CD8-positive, alpha-beta memory T cell (primary cell): ENCODE data around the gene TRIM24. TPM values are rescaled to one million over a fixed set of nuclear protein-coding genes. Genes with fewer than 3 reads are reported as not detected.

Experiments used
- CTCF ChIA-PET: fragments of 350-600 bp; sonication (Branson Sonifier 250); formaldehyde crosslinking; loops from one replicate; lab custom pipeline; 2021; ENCODE audit warnings: antibody characterized with exemption; lab: Charles Lee
- POLR2A ChIA-PET: fragments of 350-600 bp; sonication (Branson Sonifier 250); formaldehyde crosslinking; loops from one replicate; lab custom pipeline; 2021; ENCODE audit warnings: antibody characterized with exemption; lab: Charles Lee
- DNase-seq, 5 donors: peaks; one replicate each; pipeline versions ENCODE4 v3.0.0 to v3.0.0-alpha.2; 2020 to 2022; ENCODE audit warnings: mixed read lengths in 1 of 5
- H3K27ac ChIP-seq: one replicate; pipeline ENCODE4 v1.7.0; 2013; ENCODE audit warnings: low read depth, mild to moderate bottlenecking, low read length, moderate library complexity
- H3K27me3 ChIP-seq: 2 replicates; pipeline ENCODE4 v1.7.0; 2013; ENCODE audit warnings: low read length, mild to moderate bottlenecking; ENCODE audit not compliant: insufficient read depth, poor library complexity, severe bottlenecking
- H3K36me3 ChIP-seq: 2 replicates; pipeline ENCODE4 v1.7.0; 2013; ENCODE audit warnings: mild to moderate bottlenecking, low read length, moderate library complexity; ENCODE audit not compliant: insufficient read depth
- H3K4me1 ChIP-seq: 2 replicates; pipeline ENCODE4 v1.7.0; 2013; ENCODE audit warnings: mild to moderate bottlenecking, low read length, moderate library complexity; ENCODE audit not compliant: insufficient read depth
- H3K4me3 ChIP-seq: 2 replicates; pipeline ENCODE4 v1.7.0; 2013; ENCODE audit warnings: mild to moderate bottlenecking, low read length
- H3K9me3 ChIP-seq: 2 replicates; pipeline ENCODE4 v1.7.0; 2013; ENCODE audit warnings: mild to moderate bottlenecking, low read length
- H3K27ac Mint-ChIP-seq, 8 donors: one replicate each; pipeline ENCODE4 v1.8.0; 2020 to 2021; ENCODE audit warnings: mixed read lengths in 8 of 8, mild to moderate bottlenecking in 6 of 8, inconsistent platforms in 3 of 8, moderate library complexity in 3 of 8
- H3K27me3 Mint-ChIP-seq, 2 donors: one replicate each; pipeline ENCODE4 v1.8.0; 2020 to 2021; ENCODE audit warnings: mixed read lengths in 2 of 2, mild to moderate bottlenecking in 1 of 2, moderate library complexity in 1 of 2
- H3K36me3 Mint-ChIP-seq, 3 donors: one replicate each; pipeline ENCODE4 v1.8.0; 2020 to 2021; ENCODE audit warnings: mixed read lengths in 3 of 3, inconsistent platforms in 1 of 3, mild to moderate bottlenecking in 1 of 3
- H3K4me1 Mint-ChIP-seq, 3 donors: one replicate each; pipeline ENCODE4 v1.8.0; 2020 to 2021; ENCODE audit warnings: mixed read lengths in 3 of 3, inconsistent platforms in 1 of 3, mild to moderate bottlenecking in 1 of 3
- H3K4me3 Mint-ChIP-seq, 7 donors: one replicate each; pipeline ENCODE4 v1.8.0; 2020 to 2021; ENCODE audit warnings: mixed read lengths in 7 of 7, mild to moderate bottlenecking in 6 of 7, moderate library complexity in 4 of 7, inconsistent platforms in 2 of 7
- H3K9me3 Mint-ChIP-seq, 5 donors: one replicate each; pipeline ENCODE4 v1.8.0; 2020 to 2022; ENCODE audit warnings: mixed read lengths in 5 of 5, mild to moderate bottlenecking in 3 of 5, moderate library complexity in 2 of 5, inconsistent platforms in 1 of 5
- polyA plus RNA-seq: library from polyadenylated mRNA; unstranded; fragments of 300-500 nt; fragmentation: Illumina TruSeq; gene quantifications from one replicate; pipeline ENCODE4 v1.2.3, GENCODE V29; 2021
- total RNA-seq, 2 experiments: library from RNA; stranded (reverse); gene quantifications; one replicate each; pipeline ENCODE4 v1.2.3, GENCODE V29; 2021

Gene TRIM24
- total and polyA plus RNA-seq, 3 experiments from 2014 or later, result 8.4 to 16.3 (median 15.2) TPM

DNA sequence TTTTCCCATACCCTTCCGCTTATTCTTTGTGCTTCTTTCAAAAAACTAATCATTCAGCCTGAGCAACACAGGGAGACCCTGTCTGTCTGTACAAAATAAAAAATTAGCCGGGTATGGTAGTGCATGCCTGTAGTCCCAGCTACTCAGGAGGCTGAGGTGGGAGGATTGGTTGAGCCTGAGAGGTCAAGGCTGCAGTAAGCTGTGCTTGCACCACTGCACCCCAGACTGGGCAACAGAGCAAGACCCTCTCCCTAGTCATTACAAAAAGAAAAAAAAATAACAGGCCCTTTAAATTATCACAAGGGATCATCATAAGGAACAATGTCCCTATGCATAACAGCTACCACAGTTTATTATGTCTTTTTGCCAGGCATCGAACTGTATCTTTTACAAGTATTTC is 119.6 kb downstream of the TRIM24 start:
- H3K36me3 ChIP-seq, result peaks cover 25% of the 10 kb centered on the region

GRCh38 chr7:138581065-138581464 is 121.0 kb downstream of the TRIM24 start:
- H3K27ac Mint-ChIP-seq, result no peak overlapping the region
- ChIA-PET POLR2A (no interaction called here), CTCF (no interaction called here)
- Histone ChIP-seq H3K27me3 (no peaks in the 10 kb centered on the region), H3K36me3 (peaks cover 21% of the 10 kb centered on the region), H3K9me3 (no peaks in the 10 kb centered on the region), H3K4me1 (no peaks in the 10 kb centered on the region), H3K27ac (no peak overlapping the region), H3K4me3 (no peak overlapping the region)
- peaks cover 55 to 88% (median 55%) of the 10 kb centered on the region in 3 donors for H3K36me3 Mint-ChIP-seq
- no peak for DNase-seq
- H3K4me3 Mint-ChIP-seq, result no peak overlapping the region
- H3K27me3 Mint-ChIP-seq, result no peaks in the 10 kb centered on the region
- H3K9me3 Mint-ChIP-seq, result no peaks in the 10 kb centered on the region
- H3K4me1 Mint-ChIP-seq, result no peaks in the 10 kb centered on the region

More for the DNA sequence above, 119.6 kb downstream of the TRIM24 start:
- no peaks in the 10 kb centered on the region for H3K9me3 Mint-ChIP-seq
- ChIA-PET CTCF (no interaction called here), POLR2A (no interaction called here)
- no peaks in the 10 kb centered on the region for H3K4me1 Mint-ChIP-seq
- no peaks in the 10 kb centered on the region for H3K4me1 ChIP-seq
- H3K27me3 ChIP-seq, result no peaks in the 10 kb centered on the region
- no peaks in the 10 kb centered on the region for H3K27me3 Mint-ChIP-seq
- H3K36me3 Mint-ChIP-seq, result peaks cover 48 to 82% (median 49%) of the 10 kb centered on the region in 3 donors
- H3K4me3 ChIP-seq, result no peak overlapping the region
- no peak overlapping the region for H3K4me3 Mint-ChIP-seq
- H3K27ac Mint-ChIP-seq, result peak overlapping the region in 1 of 8 donors; percentile 85
- no peak overlapping the region for H3K27ac ChIP-seq
- DNase-seq, result no peak
- no peaks in the 10 kb centered on the region for H3K9me3 ChIP-seq

- H3K36me3 Mint-ChIP-seq, result peaks cover 43 to 75% (median 57%) of the 10 kb centered on the region in 3 donors
- ChIA-PET CTCF (no interaction called here), POLR2A (no interaction called here)
- no peaks in the 10 kb centered on the region for H3K4me1 Mint-ChIP-seq
- Histone ChIP-seq H3K4me1 (no peaks in the 10 kb centered on the region), H3K36me3 (peaks cover 17% of the 10 kb centered on the region), H3K27me3 (no peaks in the 10 kb centered on the region), H3K27ac (no peak overlapping the region), H3K9me3 (no peaks in the 10 kb centered on the region), H3K4me3 (no peak overlapping the region)
- H3K4me3 Mint-ChIP-seq, result no peak overlapping the region
- H3K9me3 Mint-ChIP-seq, result no peaks in the 10 kb centered on the region
- H3K27me3 Mint-ChIP-seq, result no peaks in the 10 kb centered on the region
- H3K27ac Mint-ChIP-seq, result peak overlapping the region in 1 of 8 donors; percentile 55
- no peak for DNase-seq
These were observed 124.2 kb downstream of the TRIM24 start for GRCh38 chr7:138584283-138584682.

- Mint-ChIP-seq H3K36me3 (peaks cover 40 to 71% (median 54%) of the 10 kb centered on the region in 3 donors), H3K4me3 (no peak overlapping the region)
These were observed 124.6 kb downstream of the TRIM24 start for GRCh38 chr7:138584696-138585095.

GRCh38 chr7:138585283-138585993 is 125.4 kb downstream of the TRIM24 start:
- POLR2A ChIA-PET, result no interaction called here
- Histone ChIP-seq H3K9me3 (no peaks in the 10 kb centered on the region), H3K27me3 (no peaks in the 10 kb centered on the region), H3K27ac (no peak overlapping the region), H3K4me3 (no peak overlapping the region), H3K4me1 (no peaks in the 10 kb centered on the region), H3K36me3 (peaks cover 6% of the 10 kb centered on the region)
- Mint-ChIP-seq H3K27ac (peak overlapping the region in 1 of 8 donors; percentile 29), H3K9me3 (no peaks in the 10 kb centered on the region), H3K36me3 (peaks cover 33 to 63% (median 50%) of the 10 kb centered on the region in 3 donors), H3K4me3 (no peak overlapping the region), H3K4me1 (no peaks in the 10 kb centered on the region), H3K27me3 (no peaks in the 10 kb centered on the region)
- no peak for DNase-seq
- CTCF ChIA-PET, result no interaction called here

More at GRCh38 chr7:138584696-138585095, 124.6 kb downstream of the TRIM24 start:
- no peak overlapping the region for H3K4me3 ChIP-seq
- POLR2A ChIA-PET, result no interaction called here
- peaks cover 13% of the 10 kb centered on the region for H3K36me3 ChIP-seq
- Mint-ChIP-seq H3K27ac (no peak overlapping the region), H3K4me1 (no peaks in the 10 kb centered on the region), H3K27me3 (no peaks in the 10 kb centered on the region), H3K9me3 (no peaks in the 10 kb centered on the region)
- no peak overlapping the region for H3K27ac ChIP-seq
- no peak for DNase-seq
- no peaks in the 10 kb centered on the region for H3K9me3 ChIP-seq
- no peaks in the 10 kb centered on the region for H3K27me3 ChIP-seq
- CTCF ChIA-PET, result no interaction called here
- H3K4me1 ChIP-seq, result no peaks in the 10 kb centered on the region

GRCh38 chr7:138587485-138587884 is 127.4 kb downstream of the TRIM24 start:
- H3K27ac Mint-ChIP-seq, result no peak overlapping the region
- peaks cover 25 to 46% (median 45%) of the 10 kb centered on the region in 3 donors for H3K36me3 Mint-ChIP-seq
- Histone ChIP-seq H3K4me3 (no peak overlapping the region), H3K27ac (no peak overlapping the region), H3K4me1 (no peaks in the 10 kb centered on the region), H3K36me3 (no peaks in the 10 kb centered on the region), H3K27me3 (no peaks in the 10 kb centered on the region), H3K9me3 (no peaks in the 10 kb centered on the region)
- H3K9me3 Mint-ChIP-seq, result no peaks in the 10 kb centered on the region
- CTCF ChIA-PET, result no interaction called here
- no peak for DNase-seq
- POLR2A ChIA-PET, result no interaction called here
- no peaks in the 10 kb centered on the region for H3K27me3 Mint-ChIP-seq
- no peaks in the 10 kb centered on the region for H3K4me1 Mint-ChIP-seq
- H3K4me3 Mint-ChIP-seq, result no peak overlapping the region

GRCh38 chr7:138588986-138589385 is 128.9 kb downstream of the TRIM24 start:
- H3K27me3 Mint-ChIP-seq, result no peaks in the 10 kb centered on the region
- H3K4me3 ChIP-seq, result no peak overlapping the region
- H3K9me3 ChIP-seq, result no peaks in the 10 kb centered on the region
- peaks cover 23 to 38% (median 33%) of the 10 kb centered on the region in 3 donors for H3K36me3 Mint-ChIP-seq
- CTCF ChIA-PET, result no interaction called here
- POLR2A ChIA-PET, result no interaction called here
- H3K27ac Mint-ChIP-seq, result no peak overlapping the region
- no peak overlapping the region for H3K4me3 Mint-ChIP-seq
- no peak for DNase-seq
- no peaks in the 10 kb centered on the region for H3K4me1 ChIP-seq
- no peaks in the 10 kb centered on the region for H3K27me3 ChIP-seq
- no peaks in the 10 kb centered on the region for H3K36me3 ChIP-seq
- no peak overlapping the region for H3K27ac ChIP-seq
- H3K9me3 Mint-ChIP-seq, result no peaks in the 10 kb centered on the region
- H3K4me1 Mint-ChIP-seq, result no peaks in the 10 kb centered on the region

- H3K36me3 Mint-ChIP-seq, result peaks cover 13 to 28% (median 21%) of the 10 kb centered on the region in 3 donors
- no peaks in the 10 kb centered on the region for H3K36me3 ChIP-seq
These were observed 130.1 kb downstream of the TRIM24 start for GRCh38 chr7:138590154-138590553.

More at GRCh38 chr7:138590154-138590553, 130.1 kb downstream of the TRIM24 start:
- no peaks in the 10 kb centered on the region for H3K4me1 ChIP-seq
- no peaks in the 10 kb centered on the region for H3K27me3 Mint-ChIP-seq
- no peaks in the 10 kb centered on the region for H3K9me3 Mint-ChIP-seq
- no peak overlapping the region for H3K27ac ChIP-seq
- H3K4me3 Mint-ChIP-seq, result no peak overlapping the region
- H3K9me3 ChIP-seq, result no peaks in the 10 kb centered on the region
- DNase-seq, result no peak
- ChIA-PET CTCF (no interaction called here), POLR2A (no interaction called here)
- H3K4me3 ChIP-seq, result no peak overlapping the region
- no peaks in the 10 kb centered on the region for H3K4me1 Mint-ChIP-seq
- no peaks in the 10 kb centered on the region for H3K27me3 ChIP-seq
- H3K27ac Mint-ChIP-seq, result no peak overlapping the region
